Prostate gland (tissue), 2 donors: ENCODE measurements around the gene LYPLA2. TPM values are rescaled to one million over a fixed set of nuclear protein-coding genes. Genes with fewer than 3 reads are reported as not detected.

Experiments
- DNase-seq: peaks from one replicate; pipeline ENCODE4 v3.0.0-alpha.2; 2019; ENCODE audit warnings: low spot score
- H3K27ac ChIP-seq, 2 donors: fragments of 200-600 bp; sonication (generic); 2 replicates each; pipeline ENCODE4 v1.5.1; 2017 to 2019
- H3K27me3 ChIP-seq: fragments of 200-600 bp; sonication (generic); replicated peaks from 2 replicates; pipeline ENCODE4 v1.5.1; 2019; ENCODE audit not compliant: insufficient read depth
- H3K36me3 ChIP-seq, 2 donors: fragments of 200-600 bp; sonication (generic); 1 replicate in 1 of 2; 2 replicates in 1 of 2; pipeline versions ENCODE4 v1.5.1 to v1.8.1; 2017 to 2019
- H3K4me1 ChIP-seq: fragments of 200-600 bp; sonication (generic); replicated peaks from 2 replicates; pipeline ENCODE4 v1.5.1; 2019
- H3K4me3 ChIP-seq, 2 donors: fragments of 200-600 bp; sonication (generic); 2 replicates each; pipeline ENCODE4 v1.5.1; 2017 to 2019
- H3K9me3 ChIP-seq: fragments of 200-600 bp; sonication (generic); 2 replicates; pipeline ENCODE4 v1.5.1; 2017
- POLR2A ChIP-seq: fragments of 450-650 bp; IDR thresholded peaks from one replicate; pipeline ENCODE4 v1.6.1; 2016; ENCODE audit warnings: antibody characterized with exemption, mild to moderate bottlenecking
- POLR2AphosphoS5 ChIP-seq: sonication (generic); formaldehyde crosslinking; IDR thresholded peaks from one replicate; pipeline ENCODE4 v1.6.1; 2017; ENCODE audit warnings: antibody characterized with exemption
- WGBS: methylation state at CpG from one replicate; pipeline ENCODE4 v1.1.5; 2018; 5-methylcytosine and 5-hydroxymethylcytosine counted together
- intact Hi-C: fragments of 100-400 bp; cut with DNase I; formaldehyde crosslinking; loops from one replicate; pipeline ENCODE4 v1.14.2; 2022
- total RNA-seq, 2 donors: library from RNA; depleted of rRNA; stranded (reverse); fragments of >200 nt; gene quantifications; one replicate each; pipeline ENCODE4 v1.1.0, GENCODE V29; 2016
- TF ChIP-seq, protein P1 (sequence below), 4 experiments: fragments of 200-600 bp in 2 of 4; fragments of 450-650 bp in 2 of 4; sonication (generic) in 2 of 4; IDR thresholded peaks; 1 replicate in 3 of 4; 2 replicates in 1 of 4; pipeline ENCODE4 v1.5.1; 2016 to 2019; ENCODE audit warnings: antibody characterized with exemption in 4 of 4, mild to moderate bottlenecking in 2 of 4, moderate library complexity in 2 of 4

Gene LYPLA2
- total RNA-seq, 2 donors from 2014 or later, result 53.6 to 57.7 TPM

DNA sequence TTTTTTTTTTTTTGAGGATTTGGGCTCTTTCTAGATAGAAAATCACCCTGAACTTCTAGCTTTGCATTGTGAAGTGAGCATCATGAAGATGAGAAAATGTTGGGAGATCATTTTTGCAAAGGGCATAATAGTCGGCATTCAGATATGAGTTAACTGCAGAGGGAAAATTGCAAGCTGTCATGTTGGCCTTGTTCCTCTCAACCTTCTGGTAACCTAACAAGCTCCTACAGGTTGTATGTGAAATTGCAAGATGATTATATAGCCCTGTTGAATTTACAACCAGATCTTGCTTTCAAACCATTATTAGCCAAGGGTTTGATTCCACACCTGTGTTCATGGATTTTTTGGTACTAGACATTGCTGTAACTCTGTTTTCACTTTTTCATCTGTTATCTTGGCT lies 45.4 kb upstream of the LYPLA2 start:
- TF ChIP-seq POLR2A (no peak), POLR2AphosphoS5 (no peak)
- TF ChIP-seq, protein P1, sequence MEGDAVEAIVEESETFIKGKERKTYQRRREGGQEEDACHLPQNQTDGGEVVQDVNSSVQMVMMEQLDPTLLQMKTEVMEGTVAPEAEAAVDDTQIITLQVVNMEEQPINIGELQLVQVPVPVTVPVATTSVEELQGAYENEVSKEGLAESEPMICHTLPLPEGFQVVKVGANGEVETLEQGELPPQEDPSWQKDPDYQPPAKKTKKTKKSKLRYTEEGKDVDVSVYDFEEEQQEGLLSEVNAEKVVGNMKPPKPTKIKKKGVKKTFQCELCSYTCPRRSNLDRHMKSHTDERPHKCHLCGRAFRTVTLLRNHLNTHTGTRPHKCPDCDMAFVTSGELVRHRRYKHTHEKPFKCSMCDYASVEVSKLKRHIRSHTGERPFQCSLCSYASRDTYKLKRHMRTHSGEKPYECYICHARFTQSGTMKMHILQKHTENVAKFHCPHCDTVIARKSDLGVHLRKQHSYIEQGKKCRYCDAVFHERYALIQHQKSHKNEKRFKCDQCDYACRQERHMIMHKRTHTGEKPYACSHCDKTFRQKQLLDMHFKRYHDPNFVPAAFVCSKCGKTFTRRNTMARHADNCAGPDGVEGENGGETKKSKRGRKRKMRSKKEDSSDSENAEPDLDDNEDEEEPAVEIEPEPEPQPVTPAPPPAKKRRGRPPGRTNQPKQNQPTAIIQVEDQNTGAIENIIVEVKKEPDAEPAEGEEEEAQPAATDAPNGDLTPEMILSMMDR (IDR thresholded peaks at IDR 0.05), result peak in 2 of 4 experiments; percentile 30 to 32
- H3K4me1 ChIP-seq, result peaks cover 7% of the 10 kb centered on the region
- no peaks in the 10 kb centered on the region for H3K9me3 ChIP-seq
- H3K4me3 ChIP-seq, result no peak overlapping the region
- intact Hi-C loops, result no loop called here
- WGBS, result 32% methylated on average over 1 of the region's 1 CpG
- H3K27ac ChIP-seq, result no peak overlapping the region
- no peak for DNase-seq
- no peaks in the 10 kb centered on the region for H3K27me3 ChIP-seq
- H3K36me3 ChIP-seq, result peaks cover 0 to under 1% of the 10 kb centered on the region in 2 donors

GRCh38 chr1:23748016-23748415 lies 42.9 kb upstream of the LYPLA2 start:
- peaks cover 12 to 24% of the 10 kb centered on the region in 2 donors for H3K36me3 ChIP-seq
- no peak overlapping the region for H3K27ac ChIP-seq
- no peak for DNase-seq
- 68% methylated on average over 3 of the region's 3 CpGs for WGBS
- intact Hi-C loops, result no loop called here
- no peak for TF ChIP-seq POLR2AphosphoS5
- TF ChIP-seq, protein P1 (IDR thresholded peaks at IDR 0.05), result no peak
- no peak for TF ChIP-seq POLR2A
- no peaks in the 10 kb centered on the region for H3K9me3 ChIP-seq
- no peak overlapping the region for H3K4me3 ChIP-seq
- peaks cover 7% of the 10 kb centered on the region for H3K4me1 ChIP-seq
- H3K27me3 ChIP-seq, result no peaks in the 10 kb centered on the region

DNA sequence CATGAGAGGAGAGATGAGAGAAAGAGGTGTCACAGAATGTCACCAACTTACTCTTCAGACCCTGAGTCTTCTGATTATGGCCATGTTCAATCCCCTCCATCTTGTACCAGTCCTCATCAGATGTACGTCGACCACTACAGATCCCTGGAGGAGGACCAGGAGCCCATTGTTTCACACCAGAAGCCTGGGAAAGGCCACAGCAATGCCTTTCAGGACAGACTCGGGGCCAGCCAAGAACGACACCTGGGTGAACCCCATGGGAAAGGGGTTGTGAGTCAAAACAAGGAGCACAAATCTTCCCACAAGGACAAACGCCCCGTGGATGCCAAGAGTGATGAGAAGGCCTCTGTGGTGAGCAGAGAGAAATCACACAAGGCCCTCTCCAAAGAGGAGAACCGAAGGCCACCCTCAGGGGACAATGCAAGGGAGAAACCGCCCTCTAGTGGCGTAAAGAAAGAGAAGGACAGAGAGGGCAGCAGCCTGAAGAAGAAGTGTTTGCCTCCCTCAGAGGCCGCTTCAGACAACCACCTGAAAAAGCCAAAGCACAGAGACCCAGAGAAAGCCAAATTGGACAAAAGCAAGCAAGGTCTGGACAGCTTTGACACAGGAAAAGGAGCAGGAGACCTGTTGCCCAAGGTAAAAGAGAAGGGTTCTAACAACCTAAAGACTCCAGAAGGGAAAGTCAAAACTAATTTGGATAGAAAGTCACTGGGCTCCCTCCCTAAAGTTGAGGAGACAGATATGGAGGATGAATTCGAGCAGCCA lies 39.7 kb upstream of the LYPLA2 start:
- peak; percentile 35 for DNase-seq
- no peak overlapping the region for H3K27ac ChIP-seq

DNA sequence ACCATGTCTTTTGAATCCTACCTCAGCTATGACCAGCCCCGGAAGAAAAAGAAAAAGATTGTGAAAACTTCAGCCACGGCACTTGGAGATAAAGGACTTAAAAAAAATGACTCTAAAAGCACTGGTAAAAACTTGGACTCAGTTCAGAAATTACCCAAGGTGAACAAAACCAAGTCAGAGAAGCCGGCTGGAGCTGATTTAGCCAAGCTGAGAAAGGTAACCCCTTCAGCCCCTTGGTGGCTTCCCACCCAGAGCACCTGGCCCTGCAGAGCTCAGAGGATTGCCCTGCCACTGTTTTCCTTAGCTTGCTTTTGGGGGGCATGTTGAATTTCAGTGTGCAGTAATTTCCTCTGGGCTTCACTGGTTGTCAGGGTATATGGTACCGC lies 39.1 kb upstream of the LYPLA2 start:
- no peak overlapping the region for H3K4me3 ChIP-seq
- WGBS, result 77% methylated on average over 4 of the region's 4 CpGs
- no peak overlapping the region for H3K27ac ChIP-seq

More for the DNA sequence above, 39.7 kb upstream of the LYPLA2 start:
- TF ChIP-seq POLR2A (no peak), POLR2AphosphoS5 (peak; percentile 41)
- TF ChIP-seq, protein P1 (IDR thresholded peaks at IDR 0.05), result peak in 3 of 4 experiments; percentile 52 to 59 (median 56)
- intact Hi-C loops, result no loop called here
- no peak overlapping the region for H3K4me3 ChIP-seq
- peaks cover 3% of the 10 kb centered on the region for H3K4me1 ChIP-seq
- no peaks in the 10 kb centered on the region for H3K9me3 ChIP-seq
- WGBS, result 67% methylated on average over 11 of the region's 11 CpGs
- no peaks in the 10 kb centered on the region for H3K27me3 ChIP-seq
- H3K36me3 ChIP-seq, result peaks cover 17 to 44% of the 10 kb centered on the region in 2 donors

DNA sequence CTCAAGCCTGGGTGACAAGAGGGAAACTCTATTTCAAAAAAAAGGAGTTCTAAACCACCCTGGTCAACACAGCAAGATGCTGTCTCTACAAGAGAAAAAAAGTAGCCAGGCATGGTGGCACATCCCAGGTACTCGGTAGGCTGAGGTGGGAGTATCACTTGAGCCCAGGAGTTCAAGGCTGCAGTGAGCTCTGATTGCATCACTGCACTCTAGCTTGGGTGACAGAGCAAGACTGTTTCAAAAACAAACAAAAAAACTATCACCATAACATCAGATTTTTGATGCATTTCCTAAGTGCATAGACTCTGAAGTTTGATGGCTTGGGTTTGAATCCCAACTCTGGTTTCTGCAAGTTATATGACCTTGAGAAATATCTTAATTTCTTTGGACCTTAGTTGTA lies 38.0 kb upstream of the LYPLA2 start:
- TF ChIP-seq, protein P1 (IDR thresholded peaks at IDR 0.05), result no peak
- TF ChIP-seq POLR2AphosphoS5, result no peak
- no peak for TF ChIP-seq POLR2A
- Histone ChIP-seq H3K27ac (no peak overlapping the region), H3K27me3 (no peaks in the 10 kb centered on the region), H3K9me3 (no peaks in the 10 kb centered on the region), H3K4me1 (peaks cover 3% of the 10 kb centered on the region), H3K4me3 (no peak overlapping the region), H3K36me3 (peaks cover 27 to 54% of the 10 kb centered on the region in 2 donors)
- intact Hi-C loops, result no loop called here
- WGBS, result 94% methylated on average over 1 of the region's 1 CpG
- no peak for DNase-seq

More for the DNA sequence above, 39.1 kb upstream of the LYPLA2 start:
- no peaks in the 10 kb centered on the region for H3K27me3 ChIP-seq
- intact Hi-C loops, result no loop called here
- TF ChIP-seq POLR2A, result no peak
- DNase-seq, result no peak
- H3K36me3 ChIP-seq, result peaks cover 22 to 49% of the 10 kb centered on the region in 2 donors
- no peaks in the 10 kb centered on the region for H3K9me3 ChIP-seq
- peaks cover 3% of the 10 kb centered on the region for H3K4me1 ChIP-seq
